GM19043 (cell line): ENCODE results near the gene GRIA4.

Experiments
- ATAC-seq: cut with Tn5 transposase; IDR thresholded peaks from one replicate; pipeline ENCODE4 v1.9.1; 2021; ENCODE audit warnings: low read depth; ENCODE audit not compliant: unreplicated experiment

Gene GRIA4

GRCh38 chr11:105609832-105610781 is at the start of gene GRIA4:
Gene GRIA4 (plus strand): TSS chr11:105610073. CDS start chr11:105610998, 925 bp downstream.
- ATAC-seq, result no peak

GRCh38 chr11:105573091-105573490 is 36.8 kb upstream of the GRIA4 start:
- ATAC-seq, result no peak

- no peak for ATAC-seq
Observed at GRCh38 chr11:105574974-105575373, 34.9 kb upstream of the GRIA4 start.

GRCh38 chr11:105577641-105578040 is 32.2 kb upstream of the GRIA4 start:
- no peak for ATAC-seq

- ATAC-seq, result no peak
Observed at GRCh38 chr11:105579111-105579510, 30.8 kb upstream of the GRIA4 start.

- no peak for ATAC-seq
Observed at GRCh38 chr11:105582497-105582896, 27.4 kb upstream of the GRIA4 start.

- no peak for ATAC-seq
Observed at GRCh38 chr11:105588001-105588400, 21.9 kb upstream of the GRIA4 start.

GRCh38 chr11:105589346-105589745 is 20.5 kb upstream of the GRIA4 start:
- no peak for ATAC-seq

GRCh38 chr11:105592035-105592434 is 17.8 kb upstream of the GRIA4 start:
- ATAC-seq, result no peak

GRCh38 chr11:105598371-105598770 is 11.5 kb upstream of the GRIA4 start:
- no peak for ATAC-seq

GRCh38 chr11:105603156-105603555 is 6.7 kb upstream of the GRIA4 start:
- no peak for ATAC-seq

- ATAC-seq, result peak; percentile 72
Observed at GRCh38 chr11:105609341-105609781, 512 bp upstream of the GRIA4 start.

GRCh38 chr11:105610871-105611571 is 1.1 kb downstream of the GRIA4 start:
- no peak for ATAC-seq

- no peak for ATAC-seq
Observed at GRCh38 chr11:105611572-105612441, 1.9 kb downstream of the GRIA4 start.

GRCh38 chr11:105612771-105613170 is 2.9 kb downstream of the GRIA4 start:
- no peak for ATAC-seq

GRCh38 chr11:105613183-105613582 is 3.3 kb downstream of the GRIA4 start:
- ATAC-seq, result no peak

- ATAC-seq, result no peak
Observed at GRCh38 chr11:105618343-105618955, 8.6 kb downstream of the GRIA4 start.

- ATAC-seq, result no peak
Observed at GRCh38 chr11:105619556-105619955, 9.7 kb downstream of the GRIA4 start.

- no peak for ATAC-seq
Observed at GRCh38 chr11:105622016-105622415, 12.1 kb downstream of the GRIA4 start.

GRCh38 chr11:105632316-105632715 is 22.4 kb downstream of the GRIA4 start:
- no peak for ATAC-seq
